Activated CD4-positive, alpha-beta T cell treated with anti-CD3 and anti-CD28 coated beads for 24 hours (primary cell): ENCODE measurements around the gene RNF214.
"Not testable (repeated sequence)": the region's sequence is repeated elsewhere in the genome, so short reads cannot be mapped to it uniquely, and the experiment has no call there.

ENCODE experiments used
- DNase-seq, 2 donors: peaks; one replicate each; pipeline ENCODE4 v3.0.0-alpha.2; 2020; ENCODE audit warnings: low read depth in 2 of 2

The RNF214 gene

DNA sequence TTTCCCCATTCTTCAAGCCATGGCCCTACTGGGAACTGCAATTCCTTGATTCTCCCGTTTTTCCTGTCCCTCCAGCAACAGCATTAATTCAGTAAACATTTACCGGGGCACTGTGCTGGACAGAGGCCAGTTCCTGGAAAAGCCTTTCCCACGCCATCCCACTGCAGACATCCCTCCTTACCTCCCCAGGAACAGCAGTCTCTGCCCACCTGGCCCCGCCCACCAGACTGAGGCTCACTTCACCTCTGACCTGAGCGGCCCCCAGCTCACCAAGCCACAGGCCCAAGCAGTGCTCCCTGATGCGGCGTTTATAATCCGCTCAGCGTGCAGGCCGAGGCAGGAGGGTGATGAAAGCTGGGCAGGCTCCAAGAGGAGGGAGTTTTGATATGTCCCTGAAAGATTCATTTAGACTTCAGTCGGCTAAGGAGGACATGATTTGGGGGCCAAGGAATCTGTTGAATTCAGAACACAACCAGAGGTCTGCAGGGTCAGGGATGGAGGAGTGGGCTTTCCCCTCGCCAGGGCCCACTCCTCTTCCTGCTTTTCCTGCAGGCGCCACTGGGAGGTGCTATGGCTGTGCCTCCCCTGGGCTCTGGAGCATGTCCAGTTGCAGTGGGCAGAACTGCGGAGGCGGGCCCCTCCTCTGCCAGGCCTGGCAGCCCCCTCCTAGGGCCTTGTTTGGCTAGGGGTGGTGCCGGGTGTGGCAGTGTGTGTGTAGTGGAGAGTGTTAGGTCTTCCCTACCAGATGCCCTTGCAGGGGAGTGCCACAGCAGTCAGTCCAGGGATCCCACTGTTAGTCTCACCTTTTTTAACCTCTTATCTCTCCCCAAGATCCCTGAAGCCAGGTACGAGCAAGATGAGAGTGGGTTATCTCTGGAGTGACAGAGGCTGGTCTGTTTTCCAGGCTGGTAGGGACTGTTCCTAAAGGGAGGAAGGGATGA lies 34.7 kb upstream of the RNF214 start:
- no peak for DNase-seq

DNA sequence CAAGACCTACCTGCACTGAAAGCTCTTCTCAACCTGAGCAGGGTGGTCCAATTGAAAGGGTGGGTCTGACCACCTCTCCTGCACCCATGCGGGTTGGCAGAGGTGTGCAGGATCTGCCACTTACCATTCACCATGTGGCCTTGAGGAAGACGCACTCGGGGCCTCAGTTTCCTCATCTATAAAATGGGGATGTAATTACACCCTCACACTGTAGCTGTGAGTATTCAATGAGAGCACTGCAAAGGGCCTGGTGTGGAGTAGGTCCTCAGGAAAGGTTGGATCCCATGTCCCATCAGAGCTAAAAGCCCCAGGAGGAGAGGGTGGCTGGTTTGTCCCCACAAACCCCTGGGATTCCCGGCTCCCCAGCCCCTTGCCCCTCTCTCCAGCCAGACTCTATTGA lies 33.9 kb upstream of the RNF214 start:
- DNase-seq: no peak

DNA sequence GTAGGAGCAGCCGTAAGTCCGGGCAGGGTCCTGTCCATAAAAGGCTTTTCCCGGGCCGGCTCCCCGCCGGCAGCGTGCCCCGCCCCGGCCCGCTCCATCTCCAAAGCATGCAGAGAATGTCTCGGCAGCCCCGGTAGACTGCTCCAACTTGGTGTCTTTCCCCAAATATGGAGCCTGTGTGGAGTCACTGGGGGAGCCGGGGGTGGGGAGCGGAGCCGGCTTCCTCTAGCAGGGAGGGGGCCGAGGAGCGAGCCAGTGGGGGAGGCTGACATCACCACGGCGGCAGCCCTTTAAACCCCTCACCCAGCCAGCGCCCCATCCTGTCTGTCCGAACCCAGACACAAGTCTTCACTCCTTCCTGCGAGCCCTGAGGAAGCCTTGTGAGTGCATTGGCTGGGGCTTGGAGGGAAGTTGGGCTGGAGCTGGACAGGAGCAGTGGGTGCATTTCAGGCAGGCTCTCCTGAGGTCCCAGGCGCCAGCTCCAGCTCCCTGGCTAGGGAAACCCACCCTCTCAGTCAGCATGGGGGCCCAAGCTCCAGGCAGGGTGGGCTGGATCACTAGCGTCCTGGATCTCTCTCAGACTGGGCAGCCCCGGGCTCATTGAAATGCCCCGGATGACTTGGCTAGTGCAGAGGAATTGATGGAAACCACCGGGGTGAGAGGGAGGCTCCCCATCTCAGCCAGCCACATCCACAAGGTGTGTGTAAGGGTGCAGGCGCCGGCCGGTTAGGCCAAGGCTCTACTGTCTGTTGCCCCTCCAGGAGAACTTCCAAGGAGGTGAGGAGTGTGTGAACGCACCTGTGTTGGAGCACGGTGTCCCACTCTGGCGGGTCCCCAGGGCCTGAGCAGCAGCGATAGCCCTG lies 33.2 kb upstream of the RNF214 start, which contains the start of gene TAGLN:
Gene TAGLN (plus strand): TSS at position 318 of the 863 bp plus-strand sequence. CDS start 3,644 bp downstream, outside the sequence.
- no peak for DNase-seq

DNA sequence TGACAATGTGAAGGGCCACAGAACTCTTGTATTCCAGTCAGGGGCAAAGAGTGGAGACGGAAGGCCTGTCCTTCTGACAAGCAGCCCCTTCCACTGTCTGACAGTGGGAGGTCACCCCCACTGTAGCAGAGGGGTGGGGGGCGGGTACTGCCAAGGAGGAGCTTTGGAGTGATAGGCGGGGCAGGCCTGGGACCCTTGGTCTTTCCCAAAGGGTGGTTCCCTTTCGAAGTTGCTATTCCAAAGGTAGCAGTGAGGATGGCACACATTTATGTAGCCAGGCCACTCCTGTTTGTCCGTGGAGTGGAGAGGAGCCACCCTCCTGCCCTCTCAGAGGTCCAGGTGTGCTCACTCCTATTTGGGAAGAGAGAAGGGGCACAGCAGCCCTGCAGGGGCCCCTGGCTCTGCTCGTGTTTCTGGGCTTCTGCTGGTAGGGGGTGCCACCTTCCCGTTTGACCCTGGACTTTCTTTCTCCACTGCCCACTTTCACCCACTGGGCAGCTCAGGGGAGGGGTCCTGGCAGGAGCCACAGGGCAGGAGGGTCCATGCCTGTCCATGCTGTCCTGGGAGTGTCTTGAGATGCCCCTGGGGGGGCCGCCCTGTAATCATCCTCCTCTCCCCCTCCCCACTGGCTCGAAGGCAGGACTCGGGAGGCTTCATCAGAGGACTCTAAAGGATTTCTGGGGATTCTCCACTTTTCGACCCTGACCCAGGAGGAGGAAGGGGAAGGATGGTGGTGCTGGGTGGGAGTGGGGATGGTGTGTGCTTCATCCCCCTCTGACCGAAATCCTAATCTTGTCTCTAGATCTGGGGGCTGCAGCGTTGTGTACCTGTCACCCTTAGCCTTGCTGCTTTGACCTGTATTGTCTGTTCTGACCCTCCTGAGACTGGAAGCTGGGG lies 32.3 kb upstream of the RNF214 start:
- no peak for DNase-seq

DNA sequence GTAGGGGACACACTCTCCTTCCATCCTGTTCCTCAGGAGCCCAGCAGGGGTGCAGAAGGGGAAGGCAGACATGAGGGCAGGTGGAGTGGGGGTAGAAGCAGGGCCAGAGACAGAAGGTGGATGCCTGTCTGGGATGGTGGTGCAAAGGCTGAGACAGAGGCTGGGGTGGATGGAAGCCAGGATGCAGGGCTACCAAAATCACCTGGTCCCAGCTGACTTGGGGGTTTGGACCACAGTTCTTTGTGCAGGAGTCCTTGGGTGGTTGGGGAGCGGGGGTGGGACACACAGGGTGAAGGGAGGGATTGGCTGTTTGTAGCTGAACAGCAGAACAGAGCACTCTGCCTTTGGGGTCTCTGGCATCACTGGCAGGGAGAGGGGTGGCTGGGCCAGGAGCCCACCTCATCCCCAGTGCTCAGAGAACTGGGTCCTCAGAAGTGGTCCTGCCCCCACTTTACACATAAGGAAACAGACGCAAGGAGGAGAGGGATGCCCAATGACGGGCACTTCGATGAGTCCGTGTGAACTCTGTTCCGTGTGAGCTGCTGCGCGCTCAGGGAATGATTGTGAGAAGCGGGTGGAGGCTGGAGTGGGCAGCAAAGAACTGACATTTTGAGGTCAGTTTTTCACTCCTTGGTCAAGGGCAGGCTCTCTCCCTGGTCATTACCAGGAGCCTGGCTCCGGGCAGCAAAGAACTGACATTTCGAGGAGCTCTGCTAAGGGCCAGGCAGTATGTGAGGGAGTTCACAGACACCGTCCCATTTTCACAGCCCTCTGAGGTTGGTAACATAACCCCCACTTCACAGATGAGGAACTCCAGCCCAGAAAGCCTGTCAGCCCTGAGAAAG lies 31.4 kb upstream of the RNF214 start:
- DNase-seq: no peak

DNA sequence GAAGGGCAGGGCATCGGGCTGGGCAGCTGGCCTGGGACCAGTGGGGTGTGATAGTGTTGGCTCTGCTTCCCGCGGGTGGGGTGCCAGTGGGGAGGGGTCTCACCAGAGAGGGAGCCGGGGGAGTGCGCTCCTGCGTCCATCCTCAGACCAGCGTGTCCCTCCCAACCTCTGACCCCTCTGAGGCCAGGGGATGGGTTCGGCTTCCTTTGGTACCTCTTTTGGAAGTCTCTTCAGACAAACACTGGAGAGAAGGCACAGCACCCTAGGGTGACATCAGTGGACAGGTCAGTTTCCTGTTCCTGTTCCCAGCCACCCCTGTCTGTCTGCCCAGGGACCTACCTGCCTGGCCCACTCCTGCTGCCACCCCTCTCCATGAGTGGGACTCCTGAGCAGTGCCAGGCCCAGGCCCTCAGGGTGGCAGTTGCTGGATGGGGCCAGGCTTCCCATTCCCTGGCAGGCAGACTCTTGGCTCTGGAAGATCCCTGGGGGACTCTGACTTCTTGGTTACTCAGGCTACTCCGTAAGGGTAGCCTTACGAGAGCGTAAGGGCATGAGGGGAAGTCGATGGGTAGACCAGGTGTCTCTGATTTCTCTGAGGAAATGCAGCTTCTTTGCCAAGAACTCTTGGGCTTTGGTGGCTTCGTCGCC lies 30.7 kb upstream of the RNF214 start:
- DNase-seq: no peak

DNA sequence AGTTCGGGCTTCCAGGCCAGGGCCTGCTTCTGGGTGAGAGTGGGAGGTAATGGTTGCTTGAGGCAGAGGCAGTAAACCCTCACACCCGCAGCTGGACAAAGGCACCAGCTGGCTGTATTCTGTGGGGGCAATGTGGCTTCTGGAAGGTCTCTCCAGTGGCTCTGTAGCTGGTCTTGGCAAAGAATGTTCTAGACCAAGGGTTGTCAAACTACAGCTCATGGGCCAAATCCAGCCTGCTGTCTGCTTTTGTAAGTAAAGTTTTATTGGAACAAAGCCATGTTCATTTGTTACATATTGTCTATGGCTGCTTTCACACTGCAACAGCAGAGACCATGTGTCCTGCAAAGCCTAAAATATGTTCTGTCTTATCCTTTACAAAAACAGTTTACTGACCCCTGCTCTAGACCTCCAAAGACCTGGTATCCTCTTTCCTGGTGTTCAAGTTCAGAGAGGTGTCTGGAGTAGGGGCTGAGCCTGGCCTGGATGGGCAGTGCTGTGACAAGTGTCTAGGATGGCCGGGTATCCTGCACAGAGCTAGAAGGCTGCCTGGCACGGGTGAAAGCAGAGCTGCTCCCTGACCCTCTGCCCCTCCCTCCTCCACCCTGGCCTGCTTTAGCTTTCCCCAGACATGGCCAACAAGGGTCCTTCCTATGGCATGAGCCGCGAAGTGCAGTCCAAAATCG lies 29.9 kb upstream of the RNF214 start:
- DNase-seq: no peak

DNA sequence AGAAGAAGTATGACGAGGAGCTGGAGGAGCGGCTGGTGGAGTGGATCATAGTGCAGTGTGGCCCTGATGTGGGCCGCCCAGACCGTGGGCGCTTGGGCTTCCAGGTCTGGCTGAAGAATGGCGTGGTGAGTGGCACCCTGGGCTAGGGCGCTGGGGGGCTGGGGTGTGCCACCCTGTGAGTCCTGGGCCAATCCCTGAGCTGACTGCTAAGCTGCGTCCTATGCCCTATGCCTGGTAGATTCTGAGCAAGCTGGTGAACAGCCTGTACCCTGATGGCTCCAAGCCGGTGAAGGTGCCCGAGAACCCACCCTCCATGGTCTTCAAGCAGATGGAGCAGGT lies 29.4 kb upstream of the RNF214 start:
- DNase-seq: no peak

DNA sequence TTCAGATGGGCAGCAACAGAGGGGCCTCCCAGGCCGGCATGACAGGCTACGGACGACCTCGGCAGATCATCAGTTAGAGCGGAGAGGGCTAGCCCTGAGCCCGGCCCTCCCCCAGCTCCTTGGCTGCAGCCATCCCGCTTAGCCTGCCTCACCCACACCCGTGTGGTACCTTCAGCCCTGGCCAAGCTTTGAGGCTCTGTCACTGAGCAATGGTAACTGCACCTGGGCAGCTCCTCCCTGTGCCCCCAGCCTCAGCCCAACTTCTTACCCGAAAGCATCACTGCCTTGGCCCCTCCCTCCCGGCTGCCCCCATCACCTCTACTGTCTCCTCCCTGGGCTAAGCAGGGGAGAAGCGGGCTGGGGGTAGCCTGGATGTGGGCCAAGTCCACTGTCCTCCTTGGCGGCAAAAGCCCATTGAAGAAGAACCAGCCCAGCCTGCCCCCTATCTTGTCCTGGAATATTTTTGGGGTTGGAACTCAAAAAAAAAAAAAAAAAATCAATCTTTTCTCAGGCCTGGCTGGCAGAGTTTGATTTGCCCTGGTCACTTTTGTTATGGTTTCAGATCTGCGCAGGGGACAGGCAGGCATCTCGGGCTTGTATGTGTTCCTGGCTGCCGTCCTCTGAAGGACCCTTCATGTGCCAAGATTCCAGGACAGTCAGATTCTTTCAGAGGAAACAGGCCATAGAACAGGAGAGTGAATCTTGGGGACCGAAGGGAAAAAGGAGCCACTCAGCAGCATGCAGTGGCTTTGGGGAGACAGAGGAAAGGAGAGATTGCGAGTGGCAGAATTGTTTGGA lies 28.0 kb upstream of the RNF214 start:
- DNase-seq: no peak

DNA sequence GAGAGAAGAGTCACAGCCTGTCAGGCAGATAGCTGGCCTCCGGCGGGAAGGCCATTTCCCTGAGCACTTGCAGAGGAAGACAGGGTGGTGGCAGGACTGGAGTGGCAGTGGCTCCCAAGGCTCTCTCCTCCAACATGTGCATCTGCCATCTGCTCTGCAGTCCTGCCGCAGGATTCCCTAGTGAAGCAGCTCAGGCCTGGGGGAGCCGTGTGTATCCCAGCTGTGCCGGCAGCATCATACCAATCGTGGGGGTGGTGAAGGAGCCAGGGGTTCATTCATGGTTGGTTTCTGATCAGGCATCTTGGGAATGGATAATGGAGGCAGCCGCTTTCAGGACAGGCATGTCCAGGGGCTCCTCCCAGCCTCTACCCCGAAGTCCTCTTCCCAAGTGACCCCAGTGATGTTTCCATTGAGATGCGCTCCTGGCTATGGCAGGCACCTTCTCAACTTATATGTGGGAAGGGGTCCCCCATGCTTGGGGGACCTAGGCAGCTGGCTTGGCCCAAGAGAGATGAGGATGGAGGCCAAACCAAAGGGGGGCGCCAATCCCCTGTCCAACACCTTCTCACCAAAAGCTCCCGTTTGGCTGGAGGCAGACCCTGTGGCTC lies 27.2 kb upstream of the RNF214 start:
- no peak for DNase-seq

DNA sequence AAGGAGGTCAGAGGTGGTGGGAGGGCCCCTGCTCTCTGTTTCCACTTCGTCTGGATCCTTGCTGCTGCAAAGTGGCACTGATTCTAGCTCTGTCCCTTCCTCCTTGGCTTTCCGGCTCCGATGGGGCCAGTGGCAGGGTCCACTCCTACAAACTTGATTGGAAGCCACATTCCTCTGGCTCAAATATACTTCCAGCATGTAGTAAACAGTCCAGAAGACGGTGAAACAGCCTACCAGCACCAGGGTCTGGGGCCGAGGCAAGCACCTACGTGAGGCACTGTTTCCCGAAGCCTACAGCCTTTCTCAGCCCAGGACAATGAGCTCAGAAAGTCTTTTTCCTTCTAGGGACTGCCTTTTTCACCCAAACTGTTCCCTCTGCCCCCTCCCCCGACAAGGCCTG lies 26.4 kb upstream of the RNF214 start:
- not testable (repeated sequence) for DNase-seq

DNA sequence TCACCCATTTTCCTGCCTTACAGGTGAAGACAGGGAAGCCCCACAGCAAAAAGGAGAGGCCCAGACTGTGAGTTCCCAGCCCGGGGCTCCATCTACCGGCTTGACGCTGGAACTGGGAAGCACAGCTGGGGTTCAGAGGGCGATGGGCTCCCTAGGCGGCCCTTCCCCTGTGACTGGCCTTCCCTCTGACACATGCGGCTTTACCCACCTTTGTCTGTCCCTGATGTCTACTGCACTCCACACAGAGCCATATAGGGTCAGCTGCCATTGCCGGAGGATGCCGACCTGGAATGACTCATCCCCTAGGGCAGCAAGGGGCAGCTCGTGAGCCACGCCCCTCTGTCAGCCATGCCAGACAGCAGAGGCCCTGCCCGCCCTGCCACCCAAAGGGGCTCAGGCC lies 25.6 kb upstream of the RNF214 start:
- DNase-seq: not testable (repeated sequence)

DNA sequence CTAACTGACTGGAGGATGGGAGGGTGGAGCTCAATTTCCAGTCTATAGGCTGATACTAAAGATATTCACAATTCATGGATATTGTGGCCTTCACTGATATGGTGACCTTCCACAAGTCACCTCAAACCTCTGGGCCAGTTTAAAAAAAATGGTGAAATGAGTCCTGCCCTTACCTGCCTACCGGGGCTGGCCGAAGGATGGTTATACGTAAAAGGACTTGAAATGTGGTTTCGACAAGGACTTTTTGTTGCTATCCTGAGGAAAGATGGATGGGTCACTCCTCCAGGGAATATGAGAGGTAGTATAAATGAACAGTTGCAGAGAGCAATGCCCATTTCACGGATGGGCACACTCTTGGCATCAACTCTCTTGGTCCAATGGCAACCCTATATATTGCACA lies 25.0 kb upstream of the RNF214 start:
- DNase-seq: not testable (repeated sequence)

DNA sequence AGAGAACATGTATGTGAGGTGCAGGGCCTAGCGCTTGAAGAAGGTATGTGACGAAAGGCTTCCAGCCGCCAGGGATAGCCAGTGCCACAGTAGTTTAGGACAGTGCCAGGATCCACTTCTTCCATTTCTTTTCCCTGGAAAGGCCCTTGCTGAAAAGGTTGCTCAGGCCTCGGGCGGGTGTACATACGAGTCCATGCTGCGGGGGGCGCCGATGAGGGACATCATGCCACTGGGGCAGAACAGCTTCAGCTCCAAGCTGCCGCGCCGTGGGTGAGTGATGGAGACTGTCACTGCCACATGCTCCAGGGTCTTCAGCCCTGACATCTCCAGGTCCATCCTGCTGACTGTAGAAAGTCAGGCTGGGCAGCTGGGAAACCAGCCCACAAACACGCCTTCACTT lies 23.8 kb upstream of the RNF214 start:
- not testable (repeated sequence) for DNase-seq

DNA sequence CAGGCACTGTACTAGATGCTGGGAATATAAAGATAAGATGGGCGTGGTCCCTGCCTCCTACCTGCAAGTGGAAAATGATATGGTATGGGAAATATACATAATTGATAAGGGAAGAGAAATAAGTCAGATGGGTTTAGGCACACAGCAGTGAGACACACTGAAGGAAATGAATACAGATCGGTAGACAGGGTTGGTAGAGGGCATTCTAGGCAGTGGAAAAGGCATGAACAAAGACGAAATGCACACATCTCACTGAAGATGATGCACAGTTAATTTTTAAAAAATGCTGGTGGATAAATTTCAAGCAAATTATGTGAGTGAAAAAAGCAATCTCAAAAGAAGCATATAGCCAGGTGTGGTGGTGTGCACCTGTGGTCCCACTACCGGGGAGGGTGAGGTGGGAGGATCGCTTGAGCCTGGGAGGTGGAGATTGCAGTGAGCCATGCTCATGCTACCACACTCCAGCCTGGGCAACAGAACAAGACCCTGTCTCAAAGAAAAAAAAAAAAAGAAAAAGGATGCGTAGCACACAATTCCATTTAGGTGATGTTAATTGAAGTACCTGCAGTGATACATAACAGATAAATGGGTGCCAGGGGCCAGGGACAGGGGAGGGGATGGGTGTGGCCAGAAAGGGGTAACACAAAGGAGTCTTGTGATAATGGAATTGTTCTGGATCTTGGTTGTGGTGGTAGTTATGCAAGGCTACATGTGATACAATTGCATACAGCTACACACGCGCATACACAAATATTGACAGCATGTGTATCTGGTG lies 22.9 kb upstream of the RNF214 start:
- DNase-seq: not testable (repeated sequence)

DNA sequence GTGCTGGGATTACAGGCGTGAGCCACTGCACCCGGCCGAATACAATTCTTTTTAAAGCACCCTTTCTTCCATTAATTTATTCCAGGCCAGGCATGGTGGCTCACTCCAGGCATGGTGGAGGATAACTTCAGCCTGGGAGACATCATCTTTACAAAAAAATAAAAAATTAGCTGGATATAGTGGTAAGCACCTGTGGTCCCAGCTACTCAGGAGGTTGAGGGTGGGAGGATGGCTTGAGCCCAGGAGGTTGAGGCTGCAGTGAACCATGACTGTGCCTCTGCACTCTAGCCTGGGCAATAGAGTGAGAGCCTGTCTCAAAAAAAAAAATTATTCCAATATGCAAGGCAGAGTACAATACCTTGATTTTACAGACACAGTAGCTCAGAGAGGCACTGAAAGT lies 21.9 kb upstream of the RNF214 start:
- no peak for DNase-seq

DNA sequence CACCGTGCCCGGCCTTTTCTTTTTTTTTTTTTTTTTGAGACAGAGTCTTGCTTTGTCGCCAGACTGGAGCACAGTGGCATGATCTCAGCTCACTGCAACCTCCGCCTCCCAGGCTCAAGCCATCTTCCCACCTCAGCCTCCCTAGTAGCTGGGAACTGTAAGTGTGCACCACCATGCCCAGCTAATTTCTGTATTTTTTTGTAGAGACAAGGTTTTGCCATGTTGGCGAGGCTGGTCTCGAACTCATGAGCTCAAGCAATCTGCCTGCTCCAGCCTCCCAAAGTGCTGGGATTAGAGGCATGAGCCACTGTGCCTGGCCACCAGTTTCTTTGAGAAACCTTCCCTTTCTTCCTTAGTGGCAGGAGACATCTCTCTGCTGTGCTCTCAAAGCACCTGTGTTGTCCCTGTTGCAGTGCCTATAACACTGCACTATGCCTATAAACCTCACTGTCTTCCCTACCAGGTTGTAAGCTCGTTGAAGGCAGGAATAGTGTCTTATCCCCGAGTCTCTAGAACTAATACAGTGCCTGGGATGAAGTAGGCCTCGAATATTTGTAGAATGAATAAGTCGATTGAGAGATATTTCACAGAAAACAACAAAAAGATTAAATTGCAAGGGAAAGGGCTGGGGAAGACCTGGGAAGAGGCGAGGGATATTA lies 19.6 kb upstream of the RNF214 start:
- no peak for DNase-seq
